ENCODE data around the gene EXOSC2. TPM values are rescaled to one million over a fixed set of nuclear protein-coding genes. Genes with fewer than 3 reads are reported as not detected.

Gene EXOSC2
- total and polyA plus RNA-seq, 2 of the 13 experiments (the other 11 are each of a cell fraction or from before 2014, with no cell fraction given), result 27.5 to 63.8 TPM

GRCh38 chr9:130728721-130729120 is 35.1 kb downstream of the EXOSC2 start:
- H3K9ac ChIP-seq (ENCODE audit: insufficient read depth, low read depth, low read length), result no peak overlapping the region

More at GRCh38 chr9:130728721-130729120, 35.1 kb downstream of the EXOSC2 start:
- CTCF ChIA-PET (ENCODE audit: low intra/inter-chr PET ratio, low total read pairs), result no interaction called here
- Histone ChIP-seq H2AFZ (ENCODE audit: low read length) (no peak overlapping the region), H4K20me1 (ENCODE audit: insufficient read depth, low read length) (peaks cover 2% of the 10 kb centered on the region; the same call in 1 of the 2 replicates), H3K27me3 (ENCODE audit: control insufficient read depth in 1 of 2, insufficient read depth in 2 of 2, low read length in 2 of 2) (no peaks in the 10 kb centered on the region), H3K4me3 (replicated peaks in 1 of 3; ENCODE audit: insufficient read depth in 1 of 3, low read depth in 2 of 3, low read length in 3 of 3) (no peak overlapping the region), H3K4me2 (ENCODE audit: low read depth, low read length) (no peak overlapping the region), H3K27ac (ENCODE audit: extremely low read length, insufficient read depth, low read length) (no peak overlapping the region), H3K9me3 (ENCODE audit: low read length) (no peaks in the 10 kb centered on the region), H3K36me3 (replicated peaks in 1 of 2; ENCODE audit: control insufficient read depth in 1 of 2, insufficient read depth in 2 of 2, low read length in 2 of 2) (no peaks in the 10 kb centered on the region), H3K79me2 (ENCODE audit: insufficient read depth, low read length) (peaks cover 10% of the 10 kb centered on the region), H3K4me1 (ENCODE audit: insufficient read depth, low read length) (peaks cover 40% of the 10 kb centered on the region)
- 80% methylated on average over 3 of the region's 3 CpGs for WGBS (ENCODE audit: low lambda C conversion rate)
- BruUV-seq (replicated peaks), result no TSS peak
- FAIRE-seq (no peak), ATAC-seq (no peak), DNase-seq (ENCODE audit: low spot score) (no peak)
- TF ChIP-seq SETDB1 (CRISPR knock-in tag; IDR thresholded peaks at IDR 0.05; ENCODE audit: borderline replicate concordance), result no peak
- TF ChIP-seq PAXIP1 (CRISPR knock-in tag; conservative IDR thresholded peaks at IDR 0.05), result no peak
- no peak for TF ChIP-seq ZNF775 (CRISPR knock-in tag; IDR thresholded peaks at IDR 0.05; ENCODE audit: borderline replicate concordance)
- no peak for TF ChIP-seq ZNF546 (CRISPR knock-in tag; conservative IDR thresholded peaks at IDR 0.05)
- TF ChIP-seq ZNF549 (CRISPR knock-in tag; IDR thresholded peaks at IDR 0.05), result no peak
- intact Hi-C loops (cut with micrococcal nuclease; ENCODE audit: unreplicated experiment), result no loop called here
- in situ Hi-C loops (cut with HindIII; ENCODE audit: extremely low pct_ligation_motif_present, low pct_unique_long_range_greater_than_20kb), result no loop called here
- POLR2A ChIA-PET, result no interaction called here
